K562 (cell line): Measurements from ENCODE around the gene COL23A1. TPM values are rescaled to one million over a fixed set of nuclear protein-coding genes. Genes with fewer than 3 reads are reported as not detected.

Source experiments
- ATAC-seq: fragments of 200-7000 bp; cut with Tn5 transposase; 3 replicates; pipeline ENCODE4 v1.9.1; 2020; ENCODE audit warnings: moderate library complexity
- BruUV-seq: library from RNA; stranded (reverse); fragments of 400-500 nt; replicated peaks from 2 replicates; lab custom pipeline; 2021; lab: Mats Ljungman, UMichigan
- CTCF ChIA-PET: fragments of 300-600 bp; formaldehyde crosslinking; extraction: SDS; loops from one replicate; lab custom pipeline; 2021; ENCODE audit warnings: low intra/inter-chr PET ratio; lab: Yijun Ruan, JAX
- POLR2A ChIA-PET: fragments of 300-600, 350-650 bp; sonication (Branson Sonifier 250); formaldehyde crosslinking; extraction: SDS; loops from one replicate; lab custom pipeline; 2021; ENCODE audit warnings: antibody characterized with exemption, inconsistent platforms; lab: Yijun Ruan, JAX
- DNase-seq, 4 experiments: peaks; one replicate each; pipeline versions ENCODE4 v3.0.0 to v3.0.0-alpha.2; 2011 to 2018; ENCODE audit warnings: low spot score in 3 of 4, mixed read lengths in 3 of 4; ENCODE audit errors: extremely low read depth in 1 of 4
- FAIRE-seq: peaks from 2 replicates; lab custom pipeline; 2011; peaks lifted over from hg19 to GRCh38; lab: Jason Lieb, UNC
- H2AFZ ChIP-seq: 2 replicates; pipeline ENCODE4 v1.6.0; 2011; ENCODE audit warnings: low read depth, low read length, control low read depth, inconsistent platforms
- H3K27ac ChIP-seq: fragments of 200-600 bp; 3 replicates; pipeline ENCODE4 v1.8.0; 2011; ENCODE audit warnings: low read depth, mild to moderate bottlenecking, control low read depth, inconsistent platforms, low read length, moderate library complexity, mixed read lengths; ENCODE audit errors: extremely low read depth
- H3K27me3 ChIP-seq, 2 experiments: fragments of 300-600 bp in 1 of 2; 2 replicates in 1 of 2; 3 replicates in 1 of 2; pipeline versions ENCODE4 v1.6.0 to v1.8.0; 2011; ENCODE audit warnings: inconsistent platforms in 2 of 2, low read length in 2 of 2, mild to moderate bottlenecking in 1 of 2, mixed read lengths in 1 of 2, moderate library complexity in 1 of 2; ENCODE audit not compliant: control insufficient read depth in 2 of 2, insufficient read depth in 2 of 2
- H3K36me3 ChIP-seq: fragments of 300-600 bp; 3 replicates; pipeline ENCODE4 v1.8.0; 2011; ENCODE audit warnings: mild to moderate bottlenecking, low read length, inconsistent platforms; ENCODE audit not compliant: control insufficient read depth, insufficient read depth
- H3K4me1 ChIP-seq, 2 experiments: fragments of 200-600 bp in 1 of 2; replicated peaks in 1 of 2; 2 replicates in 1 of 2; 3 replicates in 1 of 2; pipeline versions ENCODE4 v1.5.1 to v1.8.0; 2011; ENCODE audit warnings: inconsistent platforms in 2 of 2, low read length in 2 of 2, mild to moderate bottlenecking in 1 of 2, mixed read lengths in 1 of 2, moderate library complexity in 1 of 2; ENCODE audit not compliant: control insufficient read depth in 2 of 2, insufficient read depth in 2 of 2
- H3K4me2 ChIP-seq: 2 replicates; pipeline ENCODE4 v1.6.1; 2011; ENCODE audit warnings: low read length, control low read depth, inconsistent platforms, mixed read lengths; ENCODE audit not compliant: insufficient read depth
- H3K4me3 ChIP-seq: fragments of 200-600 bp; sonication (generic), shearing (Covaris generic); 2 replicates; pipeline ENCODE4 v1.5.1; 2016; ENCODE audit warnings: control low read depth, inconsistent platforms
- H3K79me2 ChIP-seq: fragments of 200-600 bp; 3 replicates; pipeline ENCODE4 v1.8.0; 2011; ENCODE audit warnings: low read length, inconsistent platforms; ENCODE audit not compliant: control insufficient read depth, insufficient read depth
- H3K9ac ChIP-seq, 2 experiments: 2 replicates each; pipeline versions ENCODE4 v1.6.0 to v1.6.1; 2011; ENCODE audit warnings: low read depth in 2 of 2, low read length in 2 of 2, control low read depth in 1 of 2, inconsistent platforms in 1 of 2, mild to moderate bottlenecking in 1 of 2, mixed read lengths in 1 of 2; ENCODE audit not compliant: insufficient read depth in 1 of 2
- H3K9me1 ChIP-seq: one replicate; pipeline ENCODE4 v1.6.0; 2011; ENCODE audit warnings: inconsistent platforms, mild to moderate bottlenecking, low read length, moderate library complexity; ENCODE audit not compliant: control insufficient read depth, insufficient read depth
- H3K9me3 ChIP-seq: replicated peaks from 2 replicates; pipeline ENCODE4 v1.5.1; 2011; ENCODE audit warnings: low read depth, low read length, inconsistent platforms; ENCODE audit not compliant: control insufficient read depth, insufficient read depth
- H4K20me1 ChIP-seq: replicated peaks from 2 replicates; pipeline ENCODE4 v1.6.1; 2011; ENCODE audit warnings: low read length, inconsistent platforms, mixed read lengths; ENCODE audit not compliant: control insufficient read depth, insufficient read depth
- DIDO1 ChIP-seq: fragments of 450-650 bp; IDR thresholded peaks from 2 replicates; pipeline ENCODE4 v1.6.1; 2016; ENCODE audit warnings: low read depth, missing biosample characterization, missing genetic modification characterization
- ELF2 ChIP-seq: fragments of 250-450 bp; sonication (Bioruptor Pico); IDR thresholded peaks from 2 replicates; pipeline ENCODE4 v1.5.0; 2021; ENCODE audit warnings: mild to moderate bottlenecking
- PPARD ChIP-seq: fragments of 250-450 bp; sonication (Bioruptor Pico); IDR thresholded peaks from 2 replicates; pipeline ENCODE4 v1.8.0; 2022; ENCODE audit warnings: inconsistent platforms, mild to moderate bottlenecking, moderate library complexity
- TCF3 ChIP-seq: sonication (generic); formaldehyde crosslinking; IDR thresholded peaks from 2 replicates; pipeline ENCODE4 v1.4.0; 2020; ENCODE audit warnings: mild to moderate bottlenecking, missing genetic modification reagents
- ZNF75A ChIP-seq: fragments of 450-650 bp; formaldehyde crosslinking; IDR thresholded peaks from 2 replicates; pipeline ENCODE4 v1.4.0; 2020; ENCODE audit warnings: mild to moderate bottlenecking
- WGBS: fragments of 100-300 bp; shearing (Covaris generic); methylation state at CpG from one replicate; pipeline ENCODE4 v1.1.6; 2016; ENCODE audit warnings: low coverage, mixed read lengths; ENCODE audit not compliant: insufficient coverage; ENCODE audit errors: missing lambda C conversion rate; 5-methylcytosine and 5-hydroxymethylcytosine counted together
- in situ Hi-C: fragments of 300-500 bp; cut with MboI; formaldehyde crosslinking; loops from 4 replicates; pipeline ENCODE4 v1.15.0; 2018; ENCODE audit warnings: inconsistent platforms, mixed read lengths
- intact Hi-C: fragments of 100-400 bp; cut with micrococcal nuclease; formaldehyde crosslinking; loops from 2 replicates; pipeline ENCODE4 v1.14.2; 2022
- polyA plus RNA-seq, 8 experiments: library from polyadenylated mRNA; depleted of rRNA in 4 of 8; stranded (reverse) in 5 of 8; unstranded in 3 of 8; fragments of >200 nt; fragmentation: Nextera tagmentation in 2 of 8; fragmentation: Illumina TruSeq in 1 of 8; extraction: Ambion mirVana in 2 of 8; extraction: Trizol in 1 of 8; gene quantifications; 2 replicates each; pipeline versions ENCODE4 v1.2.1 to v1.2.3, GENCODE V29; 2011 to 2014; ENCODE audit warnings: inconsistent platforms in 1 of 8, missing spikeins in 1 of 8
- total RNA-seq, 7 experiments: library from RNA; depleted of rRNA in 6 of 7; stranded (reverse); fragments of >200 nt in 6 of 7; fragmentation: Illumina TruSeq in 2 of 7; extraction: Trizol in 2 of 7; gene quantifications; 2 replicates each; pipeline versions ENCODE4 v1.2.1 to v1.2.3, GENCODE V29; 2011 to 2021; ENCODE audit warnings: low replicate concordance in 1 of 7
- TF ChIP-seq, protein P1 (sequence below), 3 experiments: IDR thresholded peaks in 2 of 3; conservative IDR thresholded peaks in 1 of 3; 2 replicates each; pipeline ENCODE4 v1.5.1; 2011 to 2012; ENCODE audit warnings: low read length in 3 of 3, mild to moderate bottlenecking in 3 of 3, control low read depth in 2 of 3, improper control_type of control experiment in 1 of 3, inconsistent platforms in 1 of 3, low read depth in 1 of 3, mixed read lengths in 1 of 3, moderate library complexity in 1 of 3; ENCODE audit not compliant: insufficient read depth in 2 of 3

Gene COL23A1
- total and polyA plus RNA-seq, 9 of the 15 experiments (the other 6 are each of a cell fraction or from before 2014, with no cell fraction given) = 0.09 TPM; not detected in 8

DNA sequence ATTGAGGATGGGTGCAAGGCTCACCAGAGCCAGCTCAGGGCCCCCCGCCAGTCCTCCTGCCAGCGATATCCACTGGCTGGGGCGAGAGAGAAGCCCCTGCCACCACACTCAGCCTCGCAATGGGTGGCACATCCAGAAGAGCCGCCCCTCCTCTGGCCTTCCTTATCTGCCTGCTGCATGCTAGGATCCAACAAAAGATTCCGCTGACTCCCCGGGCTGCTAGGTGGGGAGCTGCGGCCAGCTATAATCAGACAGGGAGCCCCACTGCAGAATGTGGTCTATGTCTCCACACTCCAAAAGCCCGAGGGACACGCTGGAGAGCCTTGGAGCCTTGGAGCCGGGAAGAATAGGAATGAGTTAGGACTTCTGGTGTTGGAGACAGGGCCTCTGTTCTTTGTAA lies 32.8 kb downstream of the COL23A1 start:
- Histone ChIP-seq H3K79me2 (no peaks in the 10 kb centered on the region), H3K36me3 (no peaks in the 10 kb centered on the region), H3K9me3 (no peaks in the 10 kb centered on the region), H3K27ac (no peak overlapping the region), H4K20me1 (no peaks in the 10 kb centered on the region), H3K4me1 (peaks cover 15 to 23% of the 10 kb centered on the region in 2 experiments; a peak in 4 of 5 replicates), H3K27me3 (peaks cover 6 to 47% of the 10 kb centered on the region in 2 experiments), H3K9ac (peak overlapping the region in 1 of 2 experiments; percentile 60; a peak in 1 of 4 replicates)
- CTCF ChIA-PET = no interaction called here
- no TSS peak for BruUV-seq
- no peak for FAIRE-seq
- 5% methylated on average over 11 of the region's 11 CpGs for WGBS
- TF ChIP-seq ELF2 (no peak), PPARD (no peak), DIDO1 (tag) (no peak), TCF3 (0 out of 2 replicates have a peak, but pooled peaks have one; percentile 29), ZNF75A (CRISPR knock-in tag) (no peak)
- TF ChIP-seq, protein P1, sequence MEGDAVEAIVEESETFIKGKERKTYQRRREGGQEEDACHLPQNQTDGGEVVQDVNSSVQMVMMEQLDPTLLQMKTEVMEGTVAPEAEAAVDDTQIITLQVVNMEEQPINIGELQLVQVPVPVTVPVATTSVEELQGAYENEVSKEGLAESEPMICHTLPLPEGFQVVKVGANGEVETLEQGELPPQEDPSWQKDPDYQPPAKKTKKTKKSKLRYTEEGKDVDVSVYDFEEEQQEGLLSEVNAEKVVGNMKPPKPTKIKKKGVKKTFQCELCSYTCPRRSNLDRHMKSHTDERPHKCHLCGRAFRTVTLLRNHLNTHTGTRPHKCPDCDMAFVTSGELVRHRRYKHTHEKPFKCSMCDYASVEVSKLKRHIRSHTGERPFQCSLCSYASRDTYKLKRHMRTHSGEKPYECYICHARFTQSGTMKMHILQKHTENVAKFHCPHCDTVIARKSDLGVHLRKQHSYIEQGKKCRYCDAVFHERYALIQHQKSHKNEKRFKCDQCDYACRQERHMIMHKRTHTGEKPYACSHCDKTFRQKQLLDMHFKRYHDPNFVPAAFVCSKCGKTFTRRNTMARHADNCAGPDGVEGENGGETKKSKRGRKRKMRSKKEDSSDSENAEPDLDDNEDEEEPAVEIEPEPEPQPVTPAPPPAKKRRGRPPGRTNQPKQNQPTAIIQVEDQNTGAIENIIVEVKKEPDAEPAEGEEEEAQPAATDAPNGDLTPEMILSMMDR (IDR thresholded peaks at IDR 0.05 in 2 of 3, conservative IDR thresholded peaks at IDR 0.05 in 1 of 3; ENCODE audit: insufficient read depth in 2 of 3, low read depth in 1 of 3, low read length in 3 of 3) = no peak
- TF ChIP-seq, all 486 proteins: peak for 1
- no peak; the same call in 2 of the 3 replicates for ATAC-seq
- H2AFZ ChIP-seq = no peak overlapping the region
- in situ Hi-C loops = no loop called here
- POLR2A ChIA-PET = no interaction called here
- H3K4me2 ChIP-seq = no peak overlapping the region
- DNase-seq = peak in 3 of 4 experiments; percentile 17 to 60 (median 44)
- intact Hi-C loops = loop anchor here (5.0 kb wide), 1 partner anchor 180 kb away; no protein-coding TSS in a partner anchor
- H3K4me3 ChIP-seq = no peak overlapping the region
- no peaks in the 10 kb centered on the region for H3K9me1 ChIP-seq
